K562 (cell line): Measurements from ENCODE around the gene CEMIP. TPM values are rescaled to one million over a fixed set of nuclear protein-coding genes. Genes with fewer than 3 reads are reported as not detected.

Source experiments
- ARID3B ChIP-seq: fragments of 250-450 bp; sonication (Bioruptor Pico); IDR thresholded peaks from 2 replicates; pipeline ENCODE4 v1.4.0; 2020; ENCODE audit warnings: borderline replicate concordance
- CBX2 ChIP-seq: fragments of 200-600 bp; sonication (generic); IDR thresholded peaks from one replicate; pipeline ENCODE4 v1.6.1; 2012; ENCODE audit warnings: mild to moderate bottlenecking, low read length, inconsistent platforms; ENCODE audit not compliant: insufficient read depth, poor library complexity, severe bottlenecking
- CHD1 ChIP-seq: fragments of 200-600 bp; sonication (generic); IDR thresholded peaks from one replicate; pipeline ENCODE4 v1.6.1; 2012; ENCODE audit warnings: mild to moderate bottlenecking, moderate library complexity, low read length, inconsistent platforms
- CHD2 ChIP-seq: IDR thresholded peaks from 2 replicates; pipeline ENCODE4 v1.6.1; 2011; ENCODE audit warnings: low read depth, low read length
- E4F1 ChIP-seq: fragments of 250-450 bp; sonication (Bioruptor Pico); IDR thresholded peaks from 2 replicates; pipeline ENCODE4 v1.5.0; 2021; ENCODE audit warnings: mild to moderate bottlenecking, borderline replicate concordance
- ETV5 ChIP-seq: sonication (generic); formaldehyde crosslinking; IDR thresholded peaks from 2 replicates; pipeline ENCODE4 v1.4.0; 2020; ENCODE audit warnings: low read depth, mild to moderate bottlenecking, missing genetic modification reagents
- GTF2E2 ChIP-seq: fragments of 200-800 bp; sonication (Bioruptor generic); IDR thresholded peaks from 2 replicates; pipeline ENCODE4 v1.6.1; 2016; ENCODE audit warnings: missing genetic modification characterization, missing compliant biosample characterization
- HINFP ChIP-seq: fragments of 450-650 bp; conservative IDR thresholded peaks from 2 replicates; pipeline ENCODE4 v1.6.1; 2016; ENCODE audit warnings: missing genetic modification characterization, low read depth, mild to moderate bottlenecking, control low read depth, missing compliant biosample characterization
- HNRNPH1 ChIP-seq: fragments of 200-400 bp; formaldehyde crosslinking; optimal IDR thresholded peaks from 2 replicates; pipeline ENCODE3; 2017; ENCODE audit warnings: low read depth, mild to moderate bottlenecking, low read length, moderate library complexity
- MEF2D ChIP-seq: conservative IDR thresholded peaks from 2 replicates; pipeline ENCODE4 v1.6.1; 2016; ENCODE audit warnings: low read depth, missing genetic modification characterization, missing compliant biosample characterization
- PHF21A ChIP-seq: fragments of 450-650 bp; IDR thresholded peaks from 2 replicates; pipeline ENCODE4 v1.6.1; 2017; ENCODE audit warnings: low read depth, borderline replicate concordance
- POLR2A ChIP-seq: fragments of 450-650 bp; conservative IDR thresholded peaks from 2 replicates; pipeline ENCODE4 v1.6.1; 2016
- RCOR1 ChIP-seq, 2 experiments: IDR thresholded peaks; 2 replicates each; pipeline ENCODE4 v1.6.1; 2012; ENCODE audit warnings: low read depth in 2 of 2, low read length in 2 of 2, borderline replicate concordance in 1 of 2, improper control_type of control experiment in 1 of 2
- SREBF1 ChIP-seq: fragments of 150-350 bp; IDR thresholded peaks from 2 replicates; pipeline ENCODE4 v1.6.1; 2014; ENCODE audit warnings: antibody characterized with exemption, low read depth, low read length, borderline replicate concordance
- TAF1 ChIP-seq: IDR thresholded peaks from 2 replicates; pipeline ENCODE4 v1.6.1; 2011; ENCODE audit warnings: mild to moderate bottlenecking, low read length, moderate library complexity; ENCODE audit not compliant: insufficient read depth, control insufficient read depth, severe bottlenecking; ENCODE audit errors: extremely low read depth
- YY1 ChIP-seq, 3 experiments: IDR thresholded peaks; 2 replicates each; pipeline ENCODE4 v1.6.1; 2011; ENCODE audit warnings: low read length in 2 of 3, mild to moderate bottlenecking in 2 of 3, moderate library complexity in 2 of 3, borderline replicate concordance in 1 of 3, control low read depth in 1 of 3, low read depth in 1 of 3; ENCODE audit not compliant: insufficient read depth in 3 of 3, insufficient replicate concordance in 2 of 3, control insufficient read depth in 1 of 3, insufficient read length in 1 of 3; ENCODE audit errors: extremely low read depth in 1 of 3
- ZNF140 ChIP-seq: fragments of 250-450 bp; sonication (Bioruptor Pico); IDR thresholded peaks from 2 replicates; pipeline ENCODE4 v1.8.0; 2021; ENCODE audit warnings: moderate library complexity, mild to moderate bottlenecking, inconsistent platforms
- ZNF280B ChIP-seq: fragments of 250-450 bp; sonication (Bioruptor Pico); IDR thresholded peaks from 2 replicates; pipeline ENCODE4 v1.5.1; 2021; ENCODE audit warnings: mild to moderate bottlenecking
- ZNF584 ChIP-seq: fragments of 200-800 bp; sonication (Bioruptor generic); IDR thresholded peaks from 2 replicates; pipeline ENCODE4 v1.6.1; 2016; ENCODE audit warnings: low read depth, mild to moderate bottlenecking, missing genetic modification characterization, missing compliant biosample characterization
- polyA plus RNA-seq, 8 experiments: library from polyadenylated mRNA; depleted of rRNA in 4 of 8; stranded (reverse) in 5 of 8; unstranded in 3 of 8; fragments of >200 nt; fragmentation: Nextera tagmentation in 2 of 8; fragmentation: Illumina TruSeq in 1 of 8; extraction: Ambion mirVana in 2 of 8; extraction: Trizol in 1 of 8; gene quantifications; 2 replicates each; pipeline versions ENCODE4 v1.2.1 to v1.2.3, GENCODE V29; 2011 to 2014; ENCODE audit warnings: inconsistent platforms in 1 of 8, missing spikeins in 1 of 8
- total RNA-seq, 7 experiments: library from RNA; depleted of rRNA in 6 of 7; stranded (reverse); fragments of >200 nt in 6 of 7; fragmentation: Illumina TruSeq in 2 of 7; extraction: Trizol in 2 of 7; gene quantifications; 2 replicates each; pipeline versions ENCODE4 v1.2.1 to v1.2.3, GENCODE V29; 2011 to 2021; ENCODE audit warnings: low replicate concordance in 1 of 7

The CEMIP gene
- total and polyA plus RNA-seq, 9 of the 15 experiments (the other 6 are each of a cell fraction or from before 2014, with no cell fraction given), result 0.33 TPM; not detected in 8

- TF ChIP-seq E4F1 (CRISPR knock-in tag) (no peak), SREBF1 (no peak), PHF21A (0 out of 2 replicates have a peak, but pooled peaks have one; percentile 17), GTF2E2 (tag) (0 out of 2 replicates have a peak, but pooled peaks have one; percentile 81), HINFP (tag) (0 out of 2 replicates have a peak, but pooled peaks have one; percentile 52), YY1 (IDR thresholded peaks at IDR 0.05; ENCODE audit: borderline replicate concordance in 1 of 3, control insufficient read depth in 1 of 3, extremely low read depth in 1 of 3, insufficient read depth in 3 of 3, insufficient read length in 1 of 3, insufficient replicate concordance in 2 of 3, low read depth in 1 of 3, low read length in 2 of 3) (peak in 2 of 3 experiments; percentile 1 to 74), ZNF584 (no peak), CHD2 (peak; percentile 25; the same call in 1 of the 2 replicates), ZNF140 (CRISPR knock-in tag) (no peak), TAF1 (peak; percentile 66), POLR2A (peak; percentile 86), CHD1 (no peak), HNRNPH1 (no peak), ZNF280B (CRISPR knock-in tag) (no peak), CBX2 (no peak), ETV5 (peak; percentile 80), MEF2D (no peak), RCOR1 (IDR thresholded peaks at IDR 0.05; ENCODE audit: borderline replicate concordance in 1 of 2, low read depth in 2 of 2, low read length in 2 of 2) (no peak), ARID3B (no peak)
These were observed 221.5 kb downstream of the CEMIP start, which contains the start of gene TLNRD1 (continued) for GRCh38 chr15:81000624-81001151.
